Lower lobe of right lung (tissue), 2 donors: Measurements from ENCODE around the gene EPB41L1. TPM values are rescaled to one million over a fixed set of nuclear protein-coding genes. Genes with fewer than 3 reads are reported as not detected.

Experiments
- ATAC-seq, 2 donors: fragments of 200-7000 bp; cut with Tn5 transposase; one replicate each; pipeline ENCODE4 v1.9.1; 2020 to 2022; ENCODE audit warnings: mild to moderate bottlenecking in 2 of 2, moderate library complexity in 2 of 2
- DNase-seq: peaks from one replicate; pipeline ENCODE4 v3.0.0-alpha.2; 2020
- H3K27ac ChIP-seq: fragments of 200-600 bp; one replicate; pipeline ENCODE4 v1.8.0; 2022
- H3K27me3 ChIP-seq: fragments of 200-600 bp; one replicate; pipeline ENCODE4 v1.8.0; 2022; ENCODE audit warnings: low read depth
- H3K36me3 ChIP-seq: fragments of 200-600 bp; one replicate; pipeline ENCODE4 v1.8.0; 2022; ENCODE audit warnings: mild to moderate bottlenecking
- H3K4me1 ChIP-seq: fragments of 200-600 bp; one replicate; pipeline ENCODE4 v1.8.0; 2022
- H3K4me3 ChIP-seq: fragments of 200-600 bp; one replicate; pipeline ENCODE4 v1.8.0; 2022; ENCODE audit warnings: mild to moderate bottlenecking
- H3K9me3 ChIP-seq: fragments of 200-600 bp; one replicate; pipeline ENCODE4 v1.8.0; 2022
- intact Hi-C: fragments of 100-400 bp; cut with DNase I; formaldehyde crosslinking; loops from one replicate; pipeline ENCODE4 v1.11.0; 2022
- long read RNA-seq: library from polyadenylated mRNA; unstranded; transcript quantifications from one replicate; pipeline ENCODE4 v2.0.0, GENCODE V29; 2021
- total RNA-seq: library from RNA; stranded (reverse); fragmentation: NEBNext Ultra II Directional; extraction: Animal tissue kit (Norgen Biotek cat#: 25700); gene quantifications from one replicate; pipeline ENCODE4 v1.2.1, GENCODE V29; 2021
- TF ChIP-seq, protein P1 (sequence below): fragments of 200-600 bp; IDR thresholded peaks from one replicate; pipeline ENCODE4 v1.8.0; 2022; ENCODE audit warnings: antibody characterized with exemption, mild to moderate bottlenecking
- donor health status: DM: no; HTN: yes; CAD: no; lungs with severe emphysema.

The EPB41L1 gene
- 68.9 TPM for total RNA-seq
- long read RNA-seq, partial matches to known transcripts = 13 of 41 reads
- long read RNA-seq, other reads (novel, unspliced or antisense) = 28 of 41 reads

DNA sequence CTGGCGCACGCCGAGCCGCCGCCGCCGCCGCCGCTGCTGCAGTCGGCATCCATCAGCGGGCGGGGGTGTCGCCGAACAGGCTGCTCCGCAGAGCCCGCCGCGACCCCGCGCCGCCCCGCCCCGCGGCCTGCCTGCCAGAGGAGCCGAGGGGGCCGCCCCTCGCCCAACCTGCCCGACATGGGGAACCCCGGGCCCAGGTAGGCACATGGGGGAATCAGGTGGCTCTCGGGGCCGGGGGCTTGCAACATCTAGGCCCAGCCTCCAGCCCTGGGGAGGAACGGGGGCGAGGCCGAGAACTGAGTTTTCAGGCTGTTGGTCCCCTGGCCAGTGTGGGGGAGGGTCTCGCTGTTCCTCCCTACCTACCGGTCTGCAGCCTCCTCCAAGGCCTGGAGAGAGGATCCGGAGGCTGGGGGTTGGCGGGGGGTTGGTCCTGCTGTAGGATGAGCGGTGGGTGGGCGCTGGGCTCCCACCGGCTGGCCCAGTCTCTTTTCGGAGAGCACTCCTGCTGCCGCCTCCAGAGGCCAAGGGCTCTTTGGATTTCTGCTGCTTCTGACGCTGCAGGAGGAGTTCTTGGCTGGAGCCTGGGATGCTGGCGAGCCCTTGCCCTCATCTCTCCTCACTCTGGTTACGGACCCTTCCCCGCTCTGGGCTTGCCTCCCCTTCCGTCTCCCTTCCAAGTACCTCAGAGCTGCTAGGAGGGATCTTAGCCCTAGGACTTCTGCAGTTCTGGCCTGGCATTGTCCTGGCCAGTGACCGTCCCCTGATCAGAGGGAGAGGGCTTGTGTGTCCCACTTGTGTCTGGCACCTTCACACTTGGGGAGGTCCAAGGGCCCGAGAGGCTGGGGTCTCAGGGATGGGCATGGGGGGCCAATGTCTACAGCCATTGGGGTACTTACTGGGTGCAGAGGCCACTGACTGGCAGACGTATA is at the start of gene EPB41L1:
Gene EPB41L1, plus strand, starts transcription at position 41 of the 929 bp plus-strand sequence. CDS start 19,038 bp downstream, outside the sequence.
- Histone ChIP-seq H3K4me1 (peaks cover 33% of the 10 kb centered on the region), H3K27me3 (no peaks in the 10 kb centered on the region), H3K9me3 (no peaks in the 10 kb centered on the region), H3K4me3 (peak within 1 kb of the TSS; percentile 69), H3K36me3 (no peaks in the 10 kb centered on the region), H3K27ac (peak within 1 kb of the TSS; percentile 53)
- no peak for ATAC-seq
- intact Hi-C loops = no loop called here
- DNase-seq = peak; percentile 51
- TF ChIP-seq, protein P1, sequence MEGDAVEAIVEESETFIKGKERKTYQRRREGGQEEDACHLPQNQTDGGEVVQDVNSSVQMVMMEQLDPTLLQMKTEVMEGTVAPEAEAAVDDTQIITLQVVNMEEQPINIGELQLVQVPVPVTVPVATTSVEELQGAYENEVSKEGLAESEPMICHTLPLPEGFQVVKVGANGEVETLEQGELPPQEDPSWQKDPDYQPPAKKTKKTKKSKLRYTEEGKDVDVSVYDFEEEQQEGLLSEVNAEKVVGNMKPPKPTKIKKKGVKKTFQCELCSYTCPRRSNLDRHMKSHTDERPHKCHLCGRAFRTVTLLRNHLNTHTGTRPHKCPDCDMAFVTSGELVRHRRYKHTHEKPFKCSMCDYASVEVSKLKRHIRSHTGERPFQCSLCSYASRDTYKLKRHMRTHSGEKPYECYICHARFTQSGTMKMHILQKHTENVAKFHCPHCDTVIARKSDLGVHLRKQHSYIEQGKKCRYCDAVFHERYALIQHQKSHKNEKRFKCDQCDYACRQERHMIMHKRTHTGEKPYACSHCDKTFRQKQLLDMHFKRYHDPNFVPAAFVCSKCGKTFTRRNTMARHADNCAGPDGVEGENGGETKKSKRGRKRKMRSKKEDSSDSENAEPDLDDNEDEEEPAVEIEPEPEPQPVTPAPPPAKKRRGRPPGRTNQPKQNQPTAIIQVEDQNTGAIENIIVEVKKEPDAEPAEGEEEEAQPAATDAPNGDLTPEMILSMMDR = no peak

DNA sequence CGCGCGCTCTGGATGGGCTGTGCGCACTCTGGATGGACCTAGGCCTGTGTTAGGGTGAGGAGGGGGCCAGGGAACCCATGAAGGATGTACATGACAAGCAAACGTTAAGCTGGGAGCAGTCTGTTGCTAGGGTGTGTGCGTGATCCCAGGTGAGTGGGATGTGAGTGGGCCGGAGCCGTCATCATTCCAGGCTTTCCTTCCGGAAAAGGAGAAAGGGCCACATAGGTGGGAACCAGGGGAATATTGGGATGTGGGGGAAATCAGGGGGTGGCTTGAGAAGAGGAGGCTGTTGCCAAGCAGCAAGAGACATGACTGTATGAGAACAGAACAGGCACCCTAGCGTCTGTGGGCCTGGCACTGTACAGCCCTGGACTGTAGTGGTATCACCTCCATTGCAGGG is 49.7 kb upstream of the EPB41L1 start:
- Histone ChIP-seq H3K9me3 (no peaks in the 10 kb centered on the region), H3K27me3 (no peaks in the 10 kb centered on the region), H3K4me3 (no peak overlapping the region), H3K36me3 (no peaks in the 10 kb centered on the region), H3K27ac (no peak overlapping the region), H3K4me1 (peaks cover 52% of the 10 kb centered on the region)
- intact Hi-C loops = no loop called here
- DNase-seq = no peak
- TF ChIP-seq, protein P1 = no peak
- ATAC-seq = no peak

GRCh38 chr20:36105711-36106226 is 48.8 kb upstream of the EPB41L1 start:
- peaks cover 54% of the 10 kb centered on the region for H3K4me1 ChIP-seq
- H3K9me3 ChIP-seq = no peaks in the 10 kb centered on the region
- intact Hi-C loops = no loop called here
- no peaks in the 10 kb centered on the region for H3K27me3 ChIP-seq
- DNase-seq (peak; percentile 65), ATAC-seq (peak; percentile 71 to 81)
- no peaks in the 10 kb centered on the region for H3K36me3 ChIP-seq
- H3K4me3 ChIP-seq = no peak overlapping the region
- TF ChIP-seq, protein P1 = no peak
- no peak overlapping the region for H3K27ac ChIP-seq

DNA sequence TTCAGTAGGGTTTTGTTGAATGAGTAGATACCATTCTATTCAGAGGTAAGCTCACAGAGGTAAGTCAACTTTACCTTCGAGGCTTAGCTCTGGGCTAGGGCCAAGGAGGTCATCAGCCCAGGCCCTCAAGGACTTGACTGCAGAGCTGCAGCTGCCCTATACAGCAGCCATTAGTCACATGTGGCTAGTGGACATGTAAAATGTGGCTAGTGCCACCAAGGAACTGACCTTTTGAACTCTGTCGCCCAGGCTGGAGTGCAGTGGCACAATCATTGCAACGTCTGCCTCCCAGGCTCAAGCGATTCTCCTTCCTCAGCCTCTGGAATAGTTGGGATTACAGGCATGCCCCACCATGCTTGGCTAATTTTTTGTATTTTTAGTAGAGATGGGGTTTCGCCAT is 47.9 kb upstream of the EPB41L1 start:
- Histone ChIP-seq H3K4me1 (peaks cover 55% of the 10 kb centered on the region), H3K36me3 (no peaks in the 10 kb centered on the region), H3K27ac (no peak overlapping the region), H3K4me3 (no peak overlapping the region), H3K9me3 (no peaks in the 10 kb centered on the region), H3K27me3 (no peaks in the 10 kb centered on the region)
- TF ChIP-seq, protein P1 = no peak
- intact Hi-C loops = no loop called here
- peak; percentile 21 to 30 for ATAC-seq
- no peak for DNase-seq

DNA sequence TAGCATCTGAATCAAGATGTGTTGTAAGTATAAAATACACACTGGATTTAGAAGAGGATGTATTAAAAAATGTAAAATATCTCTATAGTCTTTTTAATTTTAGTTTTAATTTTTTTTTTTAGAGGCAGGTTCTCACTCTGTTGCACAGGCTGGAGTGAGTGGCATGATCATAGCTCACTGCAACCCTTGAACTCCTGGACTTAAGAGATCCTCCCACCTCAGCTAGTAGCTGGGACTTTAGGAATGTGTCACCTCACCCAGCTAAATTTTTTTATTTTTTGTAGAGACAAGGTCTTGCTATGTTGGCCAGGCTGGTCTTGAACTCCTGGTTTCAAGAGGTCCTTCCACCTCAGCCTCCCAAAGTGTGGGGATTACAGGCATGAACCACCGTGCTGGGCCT is 46.7 kb upstream of the EPB41L1 start:
- no peak overlapping the region for H3K4me3 ChIP-seq
- no peaks in the 10 kb centered on the region for H3K27me3 ChIP-seq
- H3K4me1 ChIP-seq = peaks cover 55% of the 10 kb centered on the region
- ATAC-seq (no peak), DNase-seq (no peak)
- TF ChIP-seq, protein P1 = no peak
- H3K36me3 ChIP-seq = no peaks in the 10 kb centered on the region
- intact Hi-C loops = no loop called here
- H3K9me3 ChIP-seq = no peaks in the 10 kb centered on the region
- no peak overlapping the region for H3K27ac ChIP-seq
